Left lung (tissue), 10 donors: Measurements from ENCODE around the gene ROMO1. TPM values are rescaled to one million over a fixed set of nuclear protein-coding genes. Genes with fewer than 3 reads are reported as not detected.
A peak's percentile ranks its signal among the peaks of the same experiment; 100 is the strongest.

Source experiments
- ATAC-seq: fragments of 200-7000 bp; cut with Tn5 transposase; one replicate; pipeline ENCODE4 v1.9.1; 2020; ENCODE audit warnings: moderate library complexity
- DNase-seq, 4 donors: peaks; one replicate each; pipeline ENCODE4 v3.0.0-alpha.2; 2013 to 2020
- H3K27ac ChIP-seq, 2 donors: fragments of 200-600 bp; sonication (generic) in 1 of 2; one replicate each; pipeline versions ENCODE4 v1.5.0 to v1.8.0; 2020 to 2021
- H3K27me3 ChIP-seq, 2 donors: fragments of 200-600 bp; sonication (generic) in 1 of 2; one replicate each; pipeline versions ENCODE4 v1.5.0 to v1.8.0; 2020 to 2021
- H3K36me3 ChIP-seq, 2 donors: fragments of 200-600 bp; sonication (generic) in 1 of 2; one replicate each; pipeline versions ENCODE4 v1.5.0 to v1.8.0; 2020 to 2021
- H3K4me1 ChIP-seq, 2 donors: fragments of 200-600 bp; one replicate each; pipeline ENCODE4 v1.8.0; 2021
- H3K4me3 ChIP-seq, 2 donors: fragments of 200-600 bp; sonication (generic) in 1 of 2; one replicate each; pipeline versions ENCODE4 v1.5.0 to v1.8.0; 2020 to 2021; ENCODE audit warnings: mild to moderate bottlenecking in 1 of 2
- H3K9me3 ChIP-seq, 2 donors: fragments of 200-600 bp; sonication (generic) in 1 of 2; one replicate each; pipeline versions ENCODE4 v1.5.0 to v1.8.0; 2020 to 2021
- CTCF ChIP-seq, 2 donors: fragments of 200-600 bp; sonication (generic) in 1 of 2; IDR thresholded peaks; one replicate each; pipeline versions ENCODE4 v1.5.0 to v1.8.0; 2021; ENCODE audit warnings: antibody characterized with exemption in 2 of 2
- intact Hi-C, 2 donors: fragments of 100-400 bp; cut with DNase I; formaldehyde crosslinking; loops; one replicate each; pipeline versions ENCODE4 v1.11.2 to v1.14.2; 2022
- polyA plus RNA-seq, 6 donors: library from polyadenylated mRNA; unstranded; fragments of 120-200 nt; gene quantifications; one replicate each; pipeline ENCODE4 v1.2.1, GENCODE V29; 2013; ENCODE audit not compliant: insufficient read length in 6 of 6
- total RNA-seq, 2 donors: library from RNA; stranded (reverse); fragmentation: NEBNext Ultra II Directional; extraction: Animal tissue kit (Norgen Biotek cat#: 25700); gene quantifications; one replicate each; pipeline ENCODE4 v1.2.1, GENCODE V29; 2021
- donor health status: DM: no; HTN: yes; CAD: no.
- donor health status: DM: no; HTN: no; CAD: no.

ROMO1 gene
- total and polyA plus RNA-seq, 8 donors: 49.6 to 126 (median 76.3) TPM

DNA sequence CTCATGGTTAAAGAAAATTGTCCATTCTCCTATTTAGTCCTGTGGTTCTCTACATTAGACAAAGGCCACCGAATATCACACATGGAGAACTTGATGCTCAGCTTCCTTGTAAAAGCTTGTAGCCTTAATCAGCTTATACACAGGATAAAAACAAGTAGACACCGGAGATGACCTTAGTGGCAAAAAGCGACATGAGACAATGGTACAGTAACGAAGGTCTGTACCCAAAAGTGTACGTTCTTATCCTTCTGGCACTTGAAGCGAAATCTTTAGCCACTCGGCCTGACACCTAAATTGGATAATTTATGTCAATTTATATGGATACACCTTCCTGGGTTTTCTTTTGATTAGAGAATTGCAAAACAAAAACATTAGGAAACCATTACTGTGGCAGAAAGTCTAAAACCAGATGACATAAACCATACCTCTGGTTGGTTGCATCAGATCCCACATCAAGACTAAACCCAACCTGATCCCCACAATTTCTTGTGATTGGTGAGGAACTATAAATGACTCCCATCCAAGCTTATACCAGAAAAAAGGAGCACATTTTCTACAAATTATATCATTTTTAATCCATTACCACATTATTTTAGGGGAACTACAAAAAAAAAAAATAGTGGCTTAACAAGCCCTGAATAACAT, 36.7 kb downstream of the ROMO1 start:
- Histone ChIP-seq H3K4me3 (peak overlapping the region in 1 of 2 donors; percentile 4), H3K27me3 (no peaks in the 10 kb centered on the region), H3K36me3 (peaks cover 4 to 97% of the 10 kb centered on the region in 2 donors), H3K9me3 (no peaks in the 10 kb centered on the region), H3K4me1 (peaks cover 54 to 94% of the 10 kb centered on the region in 2 donors), H3K27ac (no peak overlapping the region)
- no peak for TF ChIP-seq CTCF (IDR thresholded peaks at IDR 0.05)
- intact Hi-C loops: no loop called here
- DNase-seq (no peak), ATAC-seq (no peak)

GRCh38 chr20:35737865-35738333, 38.7 kb downstream of the ROMO1 start:
- intact Hi-C loops: no loop called here
- no peak for TF ChIP-seq CTCF (IDR thresholded peaks at IDR 0.05)
- Histone ChIP-seq H3K27me3 (no peaks in the 10 kb centered on the region), H3K27ac (no peak overlapping the region), H3K4me3 (no peak overlapping the region), H3K4me1 (peaks cover 49 to 75% of the 10 kb centered on the region in 2 donors), H3K36me3 (peaks cover 4 to 78% of the 10 kb centered on the region in 2 donors), H3K9me3 (no peaks in the 10 kb centered on the region)
- no peak for ATAC-seq
- no peak for DNase-seq

DNA sequence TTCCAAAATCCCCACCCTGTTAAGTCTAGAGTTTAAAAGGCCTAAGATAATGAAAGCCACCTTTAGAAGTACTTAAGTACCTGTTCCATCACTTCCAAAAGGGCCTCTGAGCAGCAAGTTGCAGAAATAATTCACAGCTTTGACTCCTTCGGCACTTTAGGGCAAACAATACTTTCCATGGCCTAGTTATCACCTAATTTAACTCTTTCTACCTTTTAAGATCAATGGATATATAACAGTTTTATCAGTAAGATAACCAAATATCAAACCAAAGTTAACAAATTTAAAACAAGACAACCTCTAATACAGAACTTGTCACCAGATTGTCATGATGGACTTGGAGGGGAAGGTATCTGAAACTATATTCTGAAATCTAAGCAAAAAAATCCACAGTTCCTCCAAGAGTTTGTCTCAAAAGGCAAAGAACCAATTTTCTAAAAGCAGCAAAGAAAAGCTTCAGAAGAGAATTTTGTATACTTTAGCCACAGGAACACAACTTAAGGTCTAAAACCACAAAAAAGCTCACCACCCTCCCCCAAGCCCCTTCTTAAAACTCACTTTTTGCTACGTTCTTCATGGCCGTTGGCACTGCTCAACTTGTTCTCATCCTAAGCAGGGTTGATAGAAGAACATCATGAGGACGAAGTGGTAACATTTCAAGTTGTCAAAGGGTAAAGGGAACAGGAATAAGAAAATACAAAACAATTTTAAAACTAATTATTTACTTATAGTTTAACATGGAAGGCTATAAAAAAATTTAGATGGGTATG, 39.4 kb downstream of the ROMO1 start:
- Histone ChIP-seq H3K36me3 (peaks cover 4 to 71% of the 10 kb centered on the region in 2 donors), H3K27ac (no peak overlapping the region), H3K9me3 (no peaks in the 10 kb centered on the region), H3K4me1 (peaks cover 56 to 77% of the 10 kb centered on the region in 2 donors), H3K27me3 (no peaks in the 10 kb centered on the region), H3K4me3 (peak overlapping the region in 1 of 2 donors; percentile 91)
- intact Hi-C loops: no loop called here
- ATAC-seq: no peak
- no peak for TF ChIP-seq CTCF (IDR thresholded peaks at IDR 0.05)
- no peak for DNase-seq

DNA sequence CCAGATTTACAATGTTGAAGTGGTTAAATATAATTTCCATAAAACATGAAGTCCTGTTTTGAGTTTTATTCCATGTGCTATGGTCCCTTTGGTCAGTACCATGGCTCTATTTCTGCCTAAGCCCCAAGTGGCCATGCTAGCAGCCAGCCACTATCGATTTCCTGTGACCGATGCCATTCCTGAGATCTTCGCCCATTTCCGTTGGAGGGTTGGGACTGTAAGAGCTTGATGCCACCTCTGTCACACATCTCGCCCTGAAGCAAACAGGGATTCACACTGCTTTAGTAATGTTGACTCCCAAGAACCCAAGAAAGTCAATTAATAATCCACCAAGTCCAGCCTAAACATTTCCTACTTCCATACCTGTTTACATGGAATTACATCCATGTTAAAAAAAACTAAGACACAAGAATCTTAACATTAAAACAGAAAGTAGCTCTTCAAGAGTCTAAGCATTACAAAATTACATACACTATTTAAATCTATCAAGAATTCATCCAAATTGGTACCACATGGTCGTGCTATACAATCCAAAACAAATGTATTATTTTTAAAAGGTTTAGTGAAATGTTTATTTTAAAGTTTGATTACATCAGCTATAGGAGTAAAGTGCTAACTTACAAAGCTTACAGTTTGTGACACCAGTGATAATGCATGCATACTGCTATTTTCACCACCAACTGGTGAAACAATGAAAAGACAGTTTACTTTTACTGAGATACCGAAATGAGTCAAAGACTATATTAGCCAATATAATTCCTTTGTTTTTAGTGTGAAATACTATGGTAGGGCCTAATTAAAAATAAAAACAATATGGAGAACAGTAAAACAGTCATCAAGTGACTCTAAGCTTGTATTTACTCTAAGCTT, 40.3 kb downstream of the ROMO1 start:
- no peak for ATAC-seq
- Histone ChIP-seq H3K36me3 (peaks cover 4 to 61% of the 10 kb centered on the region in 2 donors), H3K27me3 (no peaks in the 10 kb centered on the region), H3K9me3 (no peaks in the 10 kb centered on the region), H3K4me3 (peak overlapping the region; percentile 77 to 91), H3K27ac (peak overlapping the region in 1 of 2 donors; percentile 22), H3K4me1 (peaks cover 51 to 77% of the 10 kb centered on the region in 2 donors)
- DNase-seq: no peak
- intact Hi-C loops: no loop called here
- no peak for TF ChIP-seq CTCF (IDR thresholded peaks at IDR 0.05)
